ENCODE results near the gene MBD1.

Gene MBD1

DNA sequence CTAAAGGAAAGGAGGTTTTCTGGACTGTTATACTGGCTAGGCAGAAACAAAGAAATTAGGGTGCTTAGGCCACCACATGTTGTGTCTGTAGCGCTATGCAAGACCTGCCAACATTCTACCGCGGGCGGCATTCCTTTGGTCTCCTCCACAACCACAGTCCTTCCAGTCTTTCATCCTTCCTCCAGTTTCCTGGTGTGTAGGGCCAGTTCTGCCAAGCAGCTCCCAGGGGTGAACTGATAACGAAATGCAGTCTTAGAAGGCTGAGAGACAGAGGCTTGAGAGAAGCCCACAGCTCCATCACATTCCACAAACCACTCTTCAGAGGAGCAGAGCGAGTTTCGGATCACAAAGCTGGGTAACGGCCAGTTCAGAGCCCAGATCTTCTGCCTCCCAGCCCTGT lies 25.6 kb upstream of the MBD1 start:
- no peak for DNase-seq (ENCODE audit: extremely low read depth, low read depth)
- TF ChIP-seq, protein P1, sequence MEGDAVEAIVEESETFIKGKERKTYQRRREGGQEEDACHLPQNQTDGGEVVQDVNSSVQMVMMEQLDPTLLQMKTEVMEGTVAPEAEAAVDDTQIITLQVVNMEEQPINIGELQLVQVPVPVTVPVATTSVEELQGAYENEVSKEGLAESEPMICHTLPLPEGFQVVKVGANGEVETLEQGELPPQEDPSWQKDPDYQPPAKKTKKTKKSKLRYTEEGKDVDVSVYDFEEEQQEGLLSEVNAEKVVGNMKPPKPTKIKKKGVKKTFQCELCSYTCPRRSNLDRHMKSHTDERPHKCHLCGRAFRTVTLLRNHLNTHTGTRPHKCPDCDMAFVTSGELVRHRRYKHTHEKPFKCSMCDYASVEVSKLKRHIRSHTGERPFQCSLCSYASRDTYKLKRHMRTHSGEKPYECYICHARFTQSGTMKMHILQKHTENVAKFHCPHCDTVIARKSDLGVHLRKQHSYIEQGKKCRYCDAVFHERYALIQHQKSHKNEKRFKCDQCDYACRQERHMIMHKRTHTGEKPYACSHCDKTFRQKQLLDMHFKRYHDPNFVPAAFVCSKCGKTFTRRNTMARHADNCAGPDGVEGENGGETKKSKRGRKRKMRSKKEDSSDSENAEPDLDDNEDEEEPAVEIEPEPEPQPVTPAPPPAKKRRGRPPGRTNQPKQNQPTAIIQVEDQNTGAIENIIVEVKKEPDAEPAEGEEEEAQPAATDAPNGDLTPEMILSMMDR (IDR thresholded peaks at IDR 0.05; ENCODE audit: low read depth, low read length): no peak

- TF ChIP-seq, protein P1 (IDR thresholded peaks at IDR 0.05; ENCODE audit: low read depth, low read length): no peak
- DNase-seq (ENCODE audit: extremely low read depth, low read depth): no peak
Observed at GRCh38 chr18:50301074-50301473, 19.8 kb upstream of the MBD1 start.

- no peak for DNase-seq (ENCODE audit: extremely low read depth, low read depth)
- TF ChIP-seq, protein P1 (IDR thresholded peaks at IDR 0.05; ENCODE audit: low read depth, low read length): no peak
Observed at GRCh38 chr18:50299626-50300388, 18.5 kb upstream of the MBD1 start.

GRCh38 chr18:50298443-50299284 lies 17.3 kb upstream of the MBD1 start:
- DNase-seq (ENCODE audit: extremely low read depth, low read depth): no peak
- TF ChIP-seq, protein P1 (IDR thresholded peaks at IDR 0.05; ENCODE audit: low read depth, low read length): no peak

- TF ChIP-seq, protein P1 (IDR thresholded peaks at IDR 0.05; ENCODE audit: low read depth, low read length): no peak
- DNase-seq (ENCODE audit: extremely low read depth, low read depth): no peak
Observed at GRCh38 chr18:50297621-50298442, 16.5 kb upstream of the MBD1 start.

- DNase-seq (ENCODE audit: extremely low read depth, low read depth): no peak
- TF ChIP-seq, protein P1 (IDR thresholded peaks at IDR 0.05; ENCODE audit: low read depth, low read length): no peak
Observed at GRCh38 chr18:50293039-50293438, 11.7 kb upstream of the MBD1 start.

All from AG09319 (cell line).